KG1 (cell line): Measurements from ENCODE around the gene CDKAL1.
A peak's percentile ranks its signal among the peaks of the same experiment; 100 is the strongest.
"Not testable (repeated sequence)": the region's sequence is repeated elsewhere in the genome, so short reads cannot be mapped to it uniquely, and the experiment has no call there.

Experiments
- DNase-seq: peaks from one replicate; lab custom pipeline; 2025; lab: John Stamatoyannopoulos, UW

Gene CDKAL1

GRCh38 chr6:20534295-20535262 lies at the start of gene CDKAL1:
CDKAL1 (plus strand) TSS chr6:20534457; CDS start chr6:20546351, 11,894 bp downstream.
- peak; percentile 85 for DNase-seq

- DNase-seq, result no peak
These were observed 47.6 kb upstream of the CDKAL1 start for GRCh38 chr6:20486641-20487040.

- no peak for DNase-seq
These were observed 46.4 kb upstream of the CDKAL1 start for GRCh38 chr6:20487669-20488375.

DNA sequence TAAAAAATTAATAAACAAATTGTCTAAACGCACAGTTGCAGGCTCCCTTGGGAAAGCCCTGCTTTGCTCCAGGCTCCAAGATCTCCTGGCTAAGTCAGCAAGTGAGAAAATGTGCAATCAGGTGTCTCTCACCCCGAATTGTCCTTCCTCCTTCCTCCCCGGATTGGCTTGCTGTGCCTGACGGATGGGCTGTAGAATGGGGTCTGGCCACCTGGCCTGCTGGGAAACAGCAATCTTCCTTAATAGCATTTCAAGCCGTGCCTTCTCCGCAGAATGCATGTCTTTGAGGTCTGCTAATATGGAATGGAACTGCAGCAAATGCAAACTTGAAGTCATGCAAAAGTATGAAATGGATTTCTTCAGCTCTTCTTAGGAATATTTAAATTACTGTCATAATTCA lies 43.7 kb upstream of the CDKAL1 start:
- DNase-seq, result no peak

DNA sequence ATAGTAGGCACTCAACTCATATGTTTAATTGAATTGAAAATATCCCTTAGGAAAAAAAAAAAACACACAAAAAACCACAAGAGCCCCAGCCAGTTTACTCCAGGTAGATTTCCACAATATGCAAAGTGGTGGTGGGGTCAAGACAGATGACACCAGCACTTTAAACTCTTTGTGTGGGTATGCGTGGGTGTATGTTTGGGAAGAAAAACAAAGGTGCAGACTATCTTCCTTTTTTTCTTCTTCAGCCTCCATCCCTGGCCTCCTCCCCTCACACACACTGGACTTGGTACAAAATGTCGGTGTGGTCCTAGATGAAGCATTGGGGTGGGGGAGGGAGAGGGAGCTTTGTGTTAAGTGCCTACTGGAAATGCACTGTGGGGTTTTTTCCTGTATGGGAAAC lies 42.2 kb upstream of the CDKAL1 start:
- no peak for DNase-seq

DNA sequence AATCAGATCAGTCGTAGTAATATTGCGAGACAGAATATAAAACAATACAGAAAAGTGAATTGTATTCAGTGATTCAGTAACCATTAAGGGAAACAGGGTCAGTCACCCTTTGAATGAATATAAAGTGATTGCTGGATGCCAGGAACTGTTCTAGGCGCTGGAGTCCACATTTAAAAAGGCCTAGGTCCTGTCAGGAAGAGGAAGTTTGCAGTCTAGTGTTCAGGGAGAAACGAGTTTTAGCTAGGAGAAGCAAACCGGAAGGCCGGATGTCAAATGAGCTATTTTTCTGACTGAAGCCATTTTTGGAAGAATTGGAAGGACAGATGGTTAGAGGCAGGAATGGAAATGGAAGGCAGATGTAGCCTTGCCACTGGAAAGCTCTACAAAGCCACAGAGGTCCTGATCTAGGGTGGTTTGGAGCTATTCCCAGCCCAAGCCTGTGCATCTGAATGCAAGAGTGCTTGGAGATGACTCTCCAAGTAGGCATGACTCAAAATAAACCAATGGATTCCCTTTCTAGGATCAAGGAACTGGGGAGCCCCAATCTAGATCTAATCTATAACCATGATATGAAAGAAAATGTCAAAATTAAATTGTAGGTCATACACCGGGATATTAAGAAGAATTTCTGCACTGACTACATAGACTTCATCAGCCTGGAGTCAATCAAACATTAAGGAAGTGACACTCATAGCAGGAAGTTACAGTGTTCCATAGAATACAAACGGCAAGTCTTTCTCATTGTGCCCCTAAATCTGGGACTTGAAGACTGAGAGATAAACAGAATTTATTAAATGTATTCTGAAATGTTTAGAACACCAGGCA lies 36.8 kb upstream of the CDKAL1 start:
- DNase-seq, result no peak

- DNase-seq, result no peak
These were observed 36.2 kb upstream of the CDKAL1 start for GRCh38 chr6:20498041-20498385.

DNA sequence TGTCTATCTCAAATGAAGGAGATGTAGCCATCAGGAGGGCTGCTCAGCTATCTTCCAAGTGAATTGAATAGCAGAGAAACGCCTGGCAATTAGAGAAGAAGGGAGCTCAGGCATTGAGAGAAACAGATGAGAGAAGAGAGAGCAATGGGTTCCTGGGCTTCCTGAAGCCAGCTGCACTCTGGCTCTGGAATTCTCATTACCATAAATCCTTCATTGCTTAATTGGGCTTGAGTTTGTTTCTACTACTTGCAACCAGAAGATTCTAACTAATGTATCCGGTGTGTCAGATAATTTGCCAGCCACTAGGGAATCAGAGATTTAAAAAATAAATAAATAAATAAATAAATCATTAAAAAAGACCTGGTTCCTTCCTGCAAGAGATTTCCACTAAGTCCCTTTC lies 25.0 kb upstream of the CDKAL1 start:
- no peak for DNase-seq

DNA sequence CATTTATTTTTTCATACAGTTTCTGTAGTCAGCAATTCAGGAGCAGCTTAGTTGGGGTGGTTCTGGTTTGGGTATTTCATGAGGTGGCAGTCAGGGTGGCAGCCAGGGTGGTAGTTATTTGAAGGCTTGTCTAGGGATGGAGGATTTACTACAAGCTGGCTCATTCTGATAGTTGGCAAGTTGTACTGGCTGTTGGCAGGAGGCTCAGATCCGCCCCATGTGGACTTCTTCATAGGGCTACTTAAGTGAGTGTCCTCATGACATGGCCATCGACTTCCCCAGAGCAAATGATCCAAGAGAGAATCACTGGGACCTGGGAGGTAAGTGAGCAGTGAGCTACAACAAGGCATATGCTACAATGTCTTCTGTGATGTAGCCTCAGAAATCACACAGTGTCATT lies 22.4 kb upstream of the CDKAL1 start:
- DNase-seq, result no peak

- not testable (repeated sequence) for DNase-seq
These were observed 9.0 kb upstream of the CDKAL1 start for GRCh38 chr6:20525208-20525607.

GRCh38 chr6:20529086-20529448 lies 5.2 kb upstream of the CDKAL1 start:
- DNase-seq, result peak; percentile 24

DNA sequence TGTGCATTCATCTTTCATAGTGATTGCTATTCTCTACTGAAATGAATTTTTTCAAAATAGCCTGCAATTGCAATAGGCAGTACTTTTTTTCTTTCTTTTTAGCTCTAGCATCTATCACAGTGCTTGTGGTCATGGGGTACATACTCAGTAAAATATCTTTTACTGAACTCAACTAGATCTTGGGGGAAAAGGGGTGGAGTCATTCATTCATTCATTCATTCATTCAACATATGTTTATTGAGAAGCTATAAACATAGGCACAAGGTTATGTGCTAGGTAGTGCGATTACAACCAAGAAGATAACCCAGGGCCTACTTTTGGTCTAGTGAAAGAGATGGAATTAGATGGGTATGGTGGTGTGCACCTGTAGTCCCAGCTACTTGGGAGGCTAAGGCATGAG lies 1.4 kb upstream of the CDKAL1 start:
- no peak for DNase-seq

- no peak for DNase-seq
These were observed 437 bp upstream of the CDKAL1 start for GRCh38 chr6:20533746-20534294.

- DNase-seq, result no peak
These were observed 3.9 kb downstream of the CDKAL1 start for GRCh38 chr6:20538131-20538662.

- no peak for DNase-seq
These were observed 4.7 kb downstream of the CDKAL1 start for GRCh38 chr6:20538907-20539306.

DNA sequence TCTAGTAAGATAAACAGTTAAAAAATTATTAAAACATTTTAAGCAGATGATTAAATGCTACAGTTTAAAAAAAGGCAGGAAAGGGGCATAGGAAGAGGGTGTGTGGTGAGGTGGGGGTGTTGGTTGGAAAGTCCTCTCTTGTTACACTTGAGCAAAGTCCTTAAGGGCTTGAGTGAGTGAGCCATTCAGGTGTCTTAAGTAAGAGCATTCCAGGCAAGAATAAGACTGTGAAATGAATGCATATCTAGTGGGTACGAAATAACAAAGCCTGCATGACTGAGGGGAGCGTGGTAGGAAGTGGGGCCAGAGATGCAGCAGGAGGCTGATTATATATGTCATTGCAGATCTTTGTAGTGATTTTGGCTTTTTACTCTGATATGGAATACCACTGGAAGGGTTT lies 5.1 kb downstream of the CDKAL1 start:
- DNase-seq, result no peak

- DNase-seq, result no peak
These were observed 6.4 kb downstream of the CDKAL1 start for GRCh38 chr6:20540683-20541082.

- DNase-seq, result no peak
These were observed 7.1 kb downstream of the CDKAL1 start for GRCh38 chr6:20541382-20541781.

- DNase-seq, result no peak
These were observed 8.8 kb downstream of the CDKAL1 start for GRCh38 chr6:20542927-20543602.

- DNase-seq, result no peak
These were observed 14.0 kb downstream of the CDKAL1 start for GRCh38 chr6:20548264-20548663.

DNA sequence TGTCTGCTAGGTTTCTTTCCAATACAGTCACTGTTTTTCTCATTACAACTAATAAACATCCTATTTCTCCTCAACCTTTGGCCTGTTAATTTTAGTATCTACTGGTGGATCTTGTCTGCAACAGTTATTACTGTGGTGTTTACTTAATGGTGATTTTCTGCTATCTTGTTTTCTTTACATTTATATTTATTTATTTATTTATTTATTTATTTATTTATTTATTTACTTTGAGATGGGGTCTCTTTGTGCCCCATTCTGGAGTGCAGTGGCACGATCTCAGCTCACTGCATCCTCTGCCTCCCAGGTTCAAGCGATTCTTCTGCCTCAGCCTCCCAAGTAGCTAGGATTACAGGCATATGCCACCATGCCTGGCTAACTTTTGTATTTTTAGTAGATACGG lies 15.1 kb downstream of the CDKAL1 start:
- DNase-seq, result not testable (repeated sequence)
